HT1080 (cell line): ENCODE measurements around the gene TLE3. TPM values are rescaled to one million over a fixed set of nuclear protein-coding genes. Genes with fewer than 3 reads are reported as not detected.

Source experiments
- DNase-seq: peaks from one replicate; pipeline ENCODE4 v3.0.0-alpha.2; 2015; ENCODE audit warnings: low read depth
- total RNA-seq: library from RNA; depleted of rRNA; stranded (reverse); fragments of >200 nt; shearing (Covaris generic); gene quantifications from 2 replicates; pipeline ENCODE4 v1.2.3, GENCODE V29; 2014

The TLE3 gene
- total RNA-seq, 1 experiment from 2014 or later: 34.0 TPM

GRCh38 chr15:70086636-70087035, 11.1 kb downstream of the TLE3 start:
- no peak for DNase-seq

- no peak for DNase-seq
Measured at GRCh38 chr15:70084461-70084860, 13.3 kb downstream of the TLE3 start.

GRCh38 chr15:70083946-70084345, 13.8 kb downstream of the TLE3 start:
- DNase-seq: no peak

DNA sequence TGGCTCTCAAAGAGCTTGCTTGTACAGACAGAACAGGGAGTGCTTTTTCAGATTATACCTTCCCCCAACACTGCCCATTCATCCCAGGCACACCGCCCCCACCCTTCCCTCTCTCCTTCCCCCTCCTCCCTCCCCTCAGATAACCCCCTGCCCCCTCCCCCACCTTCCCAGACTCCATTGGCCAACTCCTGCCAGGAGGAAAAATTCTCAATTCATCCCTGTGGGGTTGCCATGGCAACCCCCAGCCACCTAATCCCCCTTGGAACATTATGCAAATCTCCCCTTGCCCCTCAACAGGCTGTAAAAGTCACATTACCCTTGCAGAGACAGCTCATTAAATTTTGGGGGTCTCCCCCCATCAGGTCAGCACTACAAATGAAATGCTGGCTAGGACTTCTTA, 14.3 kb downstream of the TLE3 start:
- no peak for DNase-seq

DNA sequence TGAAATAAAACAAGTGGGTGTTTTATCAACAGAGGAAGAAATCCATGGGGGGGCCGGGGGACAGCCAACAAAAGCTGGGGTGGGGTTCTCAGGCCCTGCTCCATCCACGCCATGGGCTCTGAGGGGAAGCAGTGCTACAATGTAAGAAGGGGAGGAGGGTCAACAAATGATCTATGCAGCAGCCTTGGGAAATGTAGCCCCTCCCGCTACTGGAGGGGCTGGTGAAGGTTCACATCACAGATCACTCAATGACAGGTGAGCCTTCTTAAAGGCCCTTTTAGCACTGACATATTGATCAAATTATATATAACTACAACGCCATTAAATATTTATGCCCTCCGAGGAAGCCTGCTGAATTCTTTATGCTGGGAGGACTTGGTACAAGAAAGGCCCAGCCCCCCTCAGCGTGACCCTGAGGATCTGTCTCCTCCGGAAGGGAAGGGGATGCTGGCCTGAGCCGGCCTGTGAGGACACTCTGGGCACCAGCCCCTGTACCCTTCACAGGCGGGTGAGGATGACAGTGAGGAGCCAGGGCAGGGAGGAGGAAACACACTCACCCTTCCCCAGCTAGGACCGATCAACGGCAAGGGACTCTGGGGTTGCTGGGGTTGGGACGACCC, 15.3 kb downstream of the TLE3 start:
- no peak for DNase-seq

GRCh38 chr15:70081612-70082011, 16.1 kb downstream of the TLE3 start:
- DNase-seq: no peak

GRCh38 chr15:70080347-70080746, 17.4 kb downstream of the TLE3 start:
- no peak for DNase-seq

DNA sequence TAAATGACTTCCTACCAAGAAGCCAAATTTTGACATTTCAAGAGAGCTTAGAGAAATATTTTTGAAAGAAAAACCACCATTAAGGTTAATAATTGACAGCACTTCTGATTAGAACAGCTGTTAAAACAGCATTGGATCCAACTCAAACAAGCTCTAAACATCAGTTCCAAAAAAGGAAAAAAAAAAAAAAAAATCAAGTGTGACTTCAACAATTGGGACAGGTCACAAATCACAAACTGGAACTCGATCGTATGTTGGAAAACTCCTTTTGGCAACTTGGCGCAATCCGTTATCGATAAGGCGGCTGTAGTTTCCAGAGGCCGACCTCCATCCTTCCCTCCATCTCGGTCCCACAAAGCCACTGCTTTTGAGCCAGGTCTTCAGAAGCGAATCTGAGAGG, 17.8 kb downstream of the TLE3 start:
- no peak for DNase-seq

DNA sequence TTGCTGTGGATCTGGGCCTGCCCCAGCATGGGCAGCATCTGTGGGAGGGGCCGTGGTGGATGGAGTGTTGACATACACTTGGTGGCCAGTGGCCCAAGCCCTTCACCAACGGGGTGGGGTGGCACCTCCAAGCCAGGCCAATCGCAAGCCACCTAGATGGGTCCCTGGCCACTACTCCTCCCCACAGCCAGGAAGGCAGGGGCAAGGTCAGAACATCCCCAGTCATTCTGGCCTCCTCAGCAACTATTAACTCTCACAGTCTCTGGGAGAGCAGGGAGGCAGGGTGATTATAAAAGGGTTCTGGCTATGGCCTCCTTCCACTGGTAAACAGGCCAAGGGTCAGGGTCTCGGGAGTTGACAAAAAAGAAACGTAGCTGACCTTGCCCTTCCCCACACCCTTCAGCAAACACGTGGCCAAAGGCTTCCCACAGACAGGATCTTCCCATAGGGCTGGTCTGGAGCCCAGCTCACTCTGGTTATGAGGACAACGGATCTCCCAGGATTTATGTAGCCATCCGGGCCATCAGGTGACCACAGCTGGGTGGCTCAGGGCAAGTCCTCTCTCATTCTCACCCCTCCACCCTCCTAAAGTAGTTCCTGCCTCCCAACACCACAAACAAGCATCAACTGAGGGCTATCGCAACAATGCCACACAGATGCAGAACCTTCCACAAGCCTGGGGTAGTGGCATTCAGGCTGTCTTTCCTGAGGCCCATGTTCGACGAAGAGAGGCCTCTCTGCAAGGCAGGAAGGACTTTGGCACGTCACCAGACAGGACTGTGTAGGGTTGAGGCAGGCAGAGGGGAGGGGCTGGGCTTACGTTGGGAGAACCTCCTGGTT, 18.9 kb downstream of the TLE3 start:
- no peak for DNase-seq

DNA sequence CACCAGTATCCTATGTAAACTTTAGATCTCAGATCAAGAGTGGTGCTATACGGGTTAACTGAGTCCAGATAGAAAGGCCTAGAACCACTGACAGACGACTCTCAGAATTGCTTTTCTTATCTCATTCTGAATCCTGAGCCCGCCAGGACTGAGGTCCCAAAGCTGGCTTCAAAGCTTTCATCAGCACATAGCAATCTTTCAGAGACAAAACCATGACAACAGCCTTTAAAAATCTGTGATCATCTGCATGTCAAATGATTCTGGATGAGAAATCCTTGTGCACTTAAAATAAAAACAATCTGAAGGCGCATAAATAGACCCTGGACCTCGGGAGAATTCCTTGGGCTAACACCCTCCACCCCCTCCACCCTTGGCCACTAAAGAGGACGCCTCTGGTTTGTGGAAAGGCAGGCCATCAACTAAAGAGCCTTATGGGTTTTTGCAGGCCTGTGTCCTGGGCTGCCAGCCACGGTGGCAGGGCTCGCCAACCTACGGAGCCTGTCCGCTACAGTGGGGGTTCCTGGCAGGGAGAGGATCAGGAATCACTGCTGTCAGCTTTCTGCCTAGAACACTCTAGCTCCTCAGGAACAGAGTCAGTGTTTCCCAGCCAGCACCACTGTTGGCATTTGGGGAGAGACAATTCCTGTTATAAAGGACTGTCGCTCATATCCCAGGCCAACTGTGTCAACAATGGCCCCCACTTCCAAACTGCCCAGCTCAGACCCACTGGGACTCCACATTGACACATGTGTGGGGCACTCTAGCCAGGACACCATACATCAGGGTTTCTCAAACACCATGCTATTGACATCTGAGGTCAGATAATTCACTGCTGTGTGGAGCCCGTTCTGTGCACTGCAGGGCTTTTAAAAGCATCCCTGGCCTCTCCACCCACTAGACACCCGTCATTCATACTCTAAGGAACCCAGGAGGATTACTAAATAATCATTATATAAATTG, 20.2 kb downstream of the TLE3 start:
- DNase-seq: no peak

- DNase-seq: no peak
Measured at GRCh38 chr15:70074380-70074779, 23.3 kb downstream of the TLE3 start.

- no peak for DNase-seq
Measured at GRCh38 chr15:70072479-70072878, 25.2 kb downstream of the TLE3 start.

GRCh38 chr15:70071799-70072198, 25.9 kb downstream of the TLE3 start:
- DNase-seq: no peak

- no peak for DNase-seq
Measured at GRCh38 chr15:70069716-70070115, 28.0 kb downstream of the TLE3 start.

GRCh38 chr15:70068783-70069565, 28.7 kb downstream of the TLE3 start:
- DNase-seq: no peak

DNA sequence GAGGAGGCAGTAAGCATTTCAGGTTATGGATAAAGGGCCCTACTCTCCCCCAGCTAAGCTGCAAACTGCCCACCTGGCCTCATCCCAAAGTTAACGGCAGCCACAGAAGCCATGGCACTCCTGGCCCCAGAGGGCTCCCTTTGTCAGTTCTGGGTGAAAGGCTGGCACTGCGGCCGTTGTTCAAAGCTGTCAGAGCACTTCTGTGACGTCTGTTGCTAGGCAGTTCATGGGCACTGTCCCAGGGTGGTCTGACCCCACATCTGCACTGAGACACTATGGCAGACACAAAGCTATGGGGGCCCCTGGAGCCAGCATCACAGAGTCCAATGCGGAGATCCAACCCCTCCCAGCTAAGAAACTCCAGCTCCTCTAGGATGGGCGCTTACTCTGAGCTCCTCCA, 30.0 kb downstream of the TLE3 start:
- no peak for DNase-seq

DNA sequence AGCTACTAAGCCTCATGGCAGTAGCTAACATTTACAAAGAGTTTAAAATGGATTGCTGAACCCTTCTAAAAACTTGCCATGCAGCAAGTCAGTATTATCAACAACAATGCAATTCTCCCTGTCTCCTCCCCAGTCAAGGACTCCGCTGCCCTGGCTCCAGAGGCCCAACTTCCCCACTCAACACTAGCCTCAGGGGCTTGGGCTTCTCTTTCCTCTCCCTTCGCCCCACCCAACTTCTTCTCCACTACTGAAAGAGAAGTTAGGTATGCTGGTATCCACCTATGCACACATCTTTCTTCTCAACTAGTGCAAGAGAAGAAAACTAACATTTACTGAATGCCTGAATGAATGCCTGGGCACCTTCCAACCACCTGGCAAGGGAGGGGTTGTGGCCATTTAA, 30.7 kb downstream of the TLE3 start:
- no peak for DNase-seq

- DNase-seq: no peak
Measured at GRCh38 chr15:70066447-70066846, 31.3 kb downstream of the TLE3 start.

DNA sequence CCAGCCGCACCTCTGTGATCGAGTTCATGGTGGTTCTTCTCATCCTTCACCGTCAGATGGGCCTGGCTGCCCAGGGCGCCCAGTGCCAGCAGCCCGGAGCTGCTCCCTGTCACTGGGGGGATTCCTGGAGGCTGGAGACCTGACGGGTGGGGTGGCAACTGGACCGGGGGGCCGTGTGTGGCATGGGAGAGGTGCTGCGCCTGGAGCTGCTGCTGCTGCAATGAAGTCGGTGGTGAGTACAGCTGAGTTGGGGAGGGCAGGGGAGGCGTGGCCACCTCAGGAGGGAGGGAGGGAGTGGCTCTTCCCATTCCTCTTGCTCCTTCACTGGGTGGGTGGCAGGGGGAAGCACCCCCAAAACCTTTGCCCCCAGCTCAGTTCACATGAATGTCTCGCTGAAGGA, 31.7 kb downstream of the TLE3 start:
- DNase-seq: no peak

DNA sequence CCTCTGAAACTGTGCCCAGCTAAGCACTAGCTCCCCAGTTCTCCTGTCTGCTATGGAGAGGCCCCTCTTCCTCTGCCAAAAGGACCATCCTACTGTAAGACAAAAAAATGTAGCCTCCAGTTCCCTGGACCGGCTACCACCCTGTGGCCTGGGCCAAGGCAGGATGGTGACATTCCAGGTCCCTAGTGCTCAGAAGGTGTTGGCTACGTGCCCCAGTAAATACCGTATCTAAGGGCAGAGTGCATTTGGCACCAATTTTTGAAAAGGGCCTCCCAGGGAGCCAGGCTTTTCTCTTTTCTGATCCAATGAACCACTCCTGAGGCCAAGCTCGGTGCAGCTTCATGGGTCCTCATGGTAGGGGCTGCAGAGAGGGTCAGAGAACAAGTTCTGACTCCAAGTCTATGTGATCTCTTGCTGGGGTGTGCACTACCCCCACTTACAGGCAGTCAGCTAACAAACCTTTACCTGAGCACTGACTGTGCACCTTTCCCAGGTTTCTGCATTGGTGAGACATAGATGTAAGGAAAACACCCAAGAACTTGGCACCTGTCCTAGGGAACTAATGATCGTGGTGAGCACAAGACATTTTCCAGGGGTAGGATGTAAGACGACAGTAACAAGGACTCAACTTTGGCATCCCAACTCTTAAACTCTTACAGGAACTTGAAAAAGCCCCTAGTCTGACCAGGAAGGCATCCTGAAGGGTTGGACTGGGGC, 32.6 kb downstream of the TLE3 start:
- no peak for DNase-seq
